HG03097 (cell line): ENCODE data around the gene LRP1B.
"Not testable (repeated sequence)": the region's sequence is repeated elsewhere in the genome, so short reads cannot be mapped to it uniquely, and the experiment has no call there.

Experiments used
- ATAC-seq: cut with Tn5 transposase; IDR thresholded peaks from one replicate; pipeline ENCODE4 v1.9.1; 2021; ENCODE audit not compliant: unreplicated experiment, low FRiP score

The LRP1B gene

GRCh38 chr2:140603416-140603815 lies 1527.4 kb downstream of the LRP1B start:
- no peak for ATAC-seq

GRCh38 chr2:140601801-140602200 lies 1529.0 kb downstream of the LRP1B start:
- no peak for ATAC-seq

GRCh38 chr2:140601342-140601741 lies 1529.5 kb downstream of the LRP1B start:
- ATAC-seq: no peak

GRCh38 chr2:140600116-140600515 lies 1530.7 kb downstream of the LRP1B start:
- ATAC-seq: no peak

GRCh38 chr2:140597836-140598235 lies 1533.0 kb downstream of the LRP1B start:
- no peak for ATAC-seq

- ATAC-seq: no peak
Observed at GRCh38 chr2:140597205-140597604, 1533.6 kb downstream of the LRP1B start.

- peak; percentile 75 for ATAC-seq
Observed at GRCh38 chr2:140596447-140596846, 1534.4 kb downstream of the LRP1B start.

- ATAC-seq: no peak
Observed at GRCh38 chr2:140595107-140595506, 1535.7 kb downstream of the LRP1B start.

GRCh38 chr2:140593132-140593531 lies 1537.7 kb downstream of the LRP1B start:
- no peak for ATAC-seq

GRCh38 chr2:140589696-140590095 lies 1541.1 kb downstream of the LRP1B start:
- ATAC-seq: no peak

- ATAC-seq: no peak
Observed at GRCh38 chr2:140589273-140589672, 1541.5 kb downstream of the LRP1B start.

GRCh38 chr2:140586379-140586778 lies 1544.4 kb downstream of the LRP1B start:
- peak; percentile 96 for ATAC-seq

- ATAC-seq: no peak
Observed at GRCh38 chr2:140585016-140585415, 1545.8 kb downstream of the LRP1B start.

GRCh38 chr2:140584471-140584870 lies 1546.3 kb downstream of the LRP1B start:
- ATAC-seq: no peak

GRCh38 chr2:140580532-140581151 lies 1550.2 kb downstream of the LRP1B start:
- no peak for ATAC-seq

GRCh38 chr2:140577453-140577852 lies 1553.4 kb downstream of the LRP1B start:
- no peak for ATAC-seq

- no peak for ATAC-seq
Observed at GRCh38 chr2:140567734-140568133, 1563.1 kb downstream of the LRP1B start.

GRCh38 chr2:140565756-140566155 lies 1565.1 kb downstream of the LRP1B start:
- ATAC-seq: no peak

- no peak for ATAC-seq
Observed at GRCh38 chr2:140555701-140556100, 1575.1 kb downstream of the LRP1B start.

- no peak for ATAC-seq
Observed at GRCh38 chr2:140552634-140553033, 1578.2 kb downstream of the LRP1B start.

GRCh38 chr2:140551287-140551686 lies 1579.5 kb downstream of the LRP1B start:
- no peak for ATAC-seq

GRCh38 chr2:140550821-140551220 lies 1580.0 kb downstream of the LRP1B start:
- no peak for ATAC-seq

- ATAC-seq: not testable (repeated sequence)
Observed at GRCh38 chr2:140544769-140545168, 1586.0 kb downstream of the LRP1B start.
